ENCODE measurements around the gene IL36A.

Gene IL36A

DNA sequence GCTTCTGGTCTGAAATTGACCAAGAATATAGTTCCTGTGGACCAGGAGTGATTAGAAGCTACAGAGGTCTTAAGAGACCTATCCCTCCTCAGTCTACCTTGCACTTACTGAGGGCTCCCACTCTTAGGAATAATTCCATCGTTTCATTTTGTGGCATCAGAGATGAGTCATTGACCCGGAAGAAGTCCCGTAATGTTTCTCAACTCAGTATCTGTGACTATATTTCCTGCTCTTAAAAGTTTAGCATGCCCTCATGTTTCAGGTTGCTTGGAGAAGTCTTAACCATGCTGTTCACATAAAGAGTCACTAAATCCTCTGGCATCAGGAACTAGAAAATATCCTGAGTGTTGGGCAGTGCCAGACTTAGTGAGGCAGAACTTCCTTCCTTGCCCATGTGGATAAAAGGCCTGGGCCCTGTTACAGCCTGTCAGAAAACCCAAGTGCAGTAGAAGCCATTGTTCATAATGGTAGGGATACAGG lies at the start of gene IL36A:
Gene IL36A (plus strand): TSS at position 430 of the 480 bp plus-strand sequence. CDS start 413 bp downstream, outside the sequence.
- no peak for DNase-seq

DNA sequence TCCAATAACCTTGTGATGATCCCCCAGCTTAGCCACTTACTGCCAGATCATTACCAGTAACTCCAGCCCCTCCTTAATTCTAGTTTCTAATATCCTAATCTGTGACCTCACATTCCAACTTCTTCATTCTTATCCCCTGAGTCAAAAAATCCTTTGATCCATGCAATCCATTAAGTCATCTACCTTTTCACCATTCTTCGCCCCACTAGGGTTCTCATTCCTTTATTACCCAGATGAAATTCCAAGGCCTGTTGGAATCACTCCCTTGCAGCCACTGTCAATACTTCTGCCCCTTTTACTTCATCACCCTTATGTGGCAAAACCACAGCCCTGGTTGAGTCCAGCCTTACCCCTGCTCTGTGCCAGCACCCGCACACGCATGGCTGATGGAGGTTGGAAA lies 47.7 kb upstream of the IL36A start:
- no peak for DNase-seq

DNA sequence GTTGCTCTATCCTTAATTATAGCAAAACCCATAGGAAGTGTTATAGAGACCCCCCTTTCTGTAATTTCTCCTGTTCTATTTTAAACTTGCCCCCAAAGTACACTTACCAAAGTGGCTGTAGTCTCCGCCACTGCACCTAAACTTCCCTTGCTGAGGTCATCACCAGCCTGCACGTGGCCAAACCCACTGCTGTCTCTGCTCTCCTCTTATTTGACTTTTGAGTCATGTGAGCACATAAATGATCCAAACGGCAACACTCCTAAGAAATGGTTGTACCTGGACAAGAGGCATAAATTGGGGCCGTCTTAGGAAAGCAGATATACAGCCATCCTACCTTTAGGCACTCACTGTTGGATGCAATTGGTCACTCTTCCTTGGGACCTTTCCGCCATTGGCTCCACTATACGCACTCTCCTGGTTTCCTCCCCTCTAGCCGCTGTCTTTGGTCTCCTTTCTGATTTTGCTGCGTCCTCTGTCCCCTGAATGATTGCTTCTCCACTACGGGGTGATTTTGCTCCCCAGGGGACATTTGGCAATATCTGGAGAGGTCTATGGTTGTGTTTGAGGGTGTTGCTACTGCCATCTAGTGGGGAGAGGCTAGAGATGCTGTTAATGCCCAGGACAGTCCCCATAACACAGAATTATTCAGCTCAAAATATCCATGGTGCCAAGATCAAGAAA lies 46.7 kb upstream of the IL36A start:
- peak; percentile 68 for DNase-seq

DNA sequence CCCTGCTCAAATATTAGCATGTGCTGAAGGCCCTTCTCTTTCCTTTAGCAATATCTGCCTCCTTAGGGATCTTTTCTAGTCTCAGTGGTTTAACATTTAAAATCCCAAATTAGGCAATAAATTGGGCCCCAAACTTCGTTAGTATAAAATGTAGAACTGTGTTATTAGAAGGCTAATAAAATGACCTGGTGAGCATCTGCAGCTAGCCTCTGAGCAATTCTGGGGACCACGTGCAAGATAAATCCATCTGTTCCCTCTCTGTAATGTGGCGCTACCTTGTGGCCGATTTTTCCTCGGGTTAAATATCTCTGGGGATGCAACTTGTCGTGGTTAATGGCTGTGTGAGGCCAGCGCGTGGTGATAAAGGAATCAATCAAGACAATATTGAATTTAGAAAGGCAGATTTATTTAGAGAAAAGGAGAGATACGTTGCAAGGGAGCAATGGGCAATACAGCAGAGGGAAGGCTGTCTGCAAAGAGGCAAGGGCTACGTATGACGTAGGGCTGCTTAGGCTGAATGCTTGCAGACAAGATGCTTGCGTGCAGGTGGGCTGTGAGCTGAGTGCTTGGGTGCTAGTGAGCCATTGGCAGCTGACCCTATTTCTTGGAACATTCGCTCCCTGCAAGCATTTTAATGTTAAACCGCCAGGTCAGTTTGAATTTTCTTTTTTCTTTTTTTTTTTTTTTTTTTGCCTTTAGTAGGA lies 46.0 kb upstream of the IL36A start:
- no peak for DNase-seq

DNA sequence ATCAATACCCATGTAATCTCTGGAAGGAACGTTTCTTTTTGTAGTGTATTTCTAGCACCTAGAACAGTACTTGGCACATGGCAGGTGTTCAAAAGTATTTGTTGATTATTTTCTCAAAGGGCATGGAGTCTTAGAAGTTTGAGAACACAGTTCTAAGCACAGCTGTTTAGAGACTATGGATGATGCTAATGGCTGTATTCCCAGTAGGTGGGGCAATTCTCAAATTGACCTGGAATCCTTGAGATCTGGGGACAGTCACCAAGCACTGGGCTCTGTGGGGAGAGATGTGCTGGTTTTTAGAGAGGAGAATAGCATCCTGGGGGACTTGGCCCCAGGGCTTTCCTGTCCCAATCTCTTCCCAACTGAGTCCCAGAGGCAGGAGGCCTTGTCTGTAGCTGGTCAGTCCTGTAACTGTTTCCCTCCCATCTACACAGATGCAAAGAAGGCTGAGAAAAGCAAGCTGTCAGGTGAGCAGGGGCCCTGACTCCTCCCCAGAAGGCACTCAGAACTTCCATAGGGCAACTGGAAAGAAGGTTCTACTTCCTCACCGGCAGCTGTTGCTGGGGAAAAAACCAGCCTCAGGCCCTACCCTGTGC lies 44.9 kb upstream of the IL36A start:
- no peak for DNase-seq

DNA sequence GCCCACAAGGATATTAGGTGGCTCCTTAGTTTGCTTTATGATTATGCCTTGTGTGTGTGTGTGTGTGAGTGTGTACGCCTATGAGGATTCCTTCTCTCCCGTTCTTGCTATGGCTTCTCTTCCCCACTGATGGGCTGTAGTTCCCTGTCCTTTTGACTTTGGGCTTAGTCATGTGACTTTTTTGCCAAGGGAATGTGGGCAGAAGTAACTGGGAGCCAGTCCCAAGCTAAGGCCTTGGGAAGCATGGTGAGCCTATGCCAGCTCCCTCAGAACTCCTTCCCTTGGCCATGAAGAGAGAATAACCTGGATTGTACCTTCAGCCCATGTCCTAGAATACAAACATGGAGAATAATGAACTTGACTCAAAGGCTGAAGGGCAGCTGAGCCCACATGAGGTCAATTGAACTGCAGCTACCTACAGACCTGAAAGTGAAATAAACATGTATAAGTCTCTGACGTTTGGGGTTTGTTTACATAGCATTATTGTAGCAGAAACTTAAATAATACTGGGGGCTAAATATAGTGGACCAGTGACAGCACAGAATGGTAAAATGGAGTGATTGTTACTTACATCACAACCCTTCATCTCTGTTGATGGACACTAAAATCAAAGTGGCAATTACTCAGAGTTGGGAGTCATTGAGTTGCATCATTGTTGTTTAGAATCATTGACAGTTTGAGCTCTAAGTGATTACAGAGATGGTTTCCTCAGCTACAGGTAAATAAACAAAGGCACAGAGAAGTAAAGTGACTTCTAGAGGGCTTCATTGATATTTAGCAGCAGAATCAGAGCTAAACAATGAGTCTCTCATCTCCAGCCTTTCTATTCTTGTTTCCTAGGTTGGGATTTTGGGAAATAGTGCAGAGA lies 42.7 kb upstream of the IL36A start:
- DNase-seq: no peak

- DNase-seq: no peak
Observed at GRCh38 chr2:112967023-112967422, 38.2 kb upstream of the IL36A start.

- DNase-seq: no peak
Observed at GRCh38 chr2:112972423-112973086, 32.7 kb upstream of the IL36A start.

DNA sequence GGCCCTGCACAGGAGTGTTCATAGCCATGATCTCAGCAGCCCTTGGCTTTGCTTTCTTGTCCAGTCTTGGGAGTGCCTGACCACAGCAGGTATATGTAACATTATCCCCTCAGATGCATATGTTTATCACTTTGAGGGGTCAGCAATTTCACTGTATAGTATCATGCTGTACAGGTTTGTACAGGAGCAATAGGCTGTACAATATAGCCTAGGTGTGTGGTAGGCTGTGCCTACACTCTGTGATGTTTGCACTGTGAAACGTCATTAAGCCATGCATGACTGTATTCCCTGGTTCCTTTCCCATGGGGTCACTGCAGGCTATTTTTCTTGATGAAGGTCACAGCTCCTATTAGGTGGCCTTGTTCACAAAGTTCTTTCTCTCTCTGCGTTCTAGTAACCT lies 32.1 kb upstream of the IL36A start:
- DNase-seq: no peak

DNA sequence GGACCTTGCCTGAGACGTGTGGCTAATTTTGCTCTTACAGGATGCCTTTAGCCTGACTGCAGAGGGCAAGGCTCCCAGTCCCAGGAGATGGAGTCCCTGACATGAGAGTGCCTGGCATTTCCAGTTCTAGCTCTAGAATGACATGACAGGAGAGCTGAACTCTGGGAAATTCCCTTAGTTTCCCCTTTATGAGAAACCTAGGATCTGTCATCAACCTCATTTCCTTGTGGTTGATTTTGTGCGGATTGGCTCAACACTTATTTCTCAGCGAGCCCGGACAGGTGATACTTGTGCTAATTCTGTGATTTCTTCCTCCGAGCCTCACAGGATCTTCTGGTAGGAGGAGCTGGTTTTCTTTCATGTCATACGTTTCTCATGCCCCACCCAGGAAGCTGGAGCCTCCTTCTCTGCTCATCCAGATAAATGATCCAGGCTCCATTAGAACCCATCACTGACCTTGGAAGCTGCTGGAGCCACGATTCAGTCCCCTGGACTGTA lies 27.7 kb upstream of the IL36A start, which contains the start of gene IL36G:
Gene IL36G (plus strand): TSS at position 448 of the 498 bp plus-strand sequence. CDS start 633 bp downstream, outside the sequence.
- no peak for DNase-seq

- DNase-seq: no peak
Observed at GRCh38 chr2:112979731-112980130, 25.5 kb upstream of the IL36A start.

- DNase-seq: no peak
Observed at GRCh38 chr2:112980537-112980936, 24.7 kb upstream of the IL36A start.

- DNase-seq: peak; percentile 8
Observed at GRCh38 chr2:112985090-112985489, 20.2 kb upstream of the IL36A start.

DNA sequence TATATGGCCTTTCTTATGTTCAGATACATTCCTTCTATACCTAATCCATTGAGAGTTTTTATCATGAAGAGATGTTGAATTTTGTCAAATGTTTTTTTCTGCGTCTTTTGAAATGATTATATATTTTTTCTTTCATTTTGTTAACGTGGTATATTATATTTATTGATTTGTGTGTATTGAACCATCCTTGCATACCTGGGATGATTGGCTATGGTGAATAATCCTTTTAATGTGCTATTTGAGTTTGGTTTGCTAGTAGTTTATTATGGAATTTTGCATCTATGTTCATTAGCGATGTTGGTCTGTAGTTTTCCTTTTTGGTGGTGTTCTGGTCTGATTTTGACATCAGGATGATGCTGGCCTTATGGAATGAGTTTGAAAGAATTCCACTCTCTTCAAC lies 15.6 kb upstream of the IL36A start:
- no peak for DNase-seq

GRCh38 chr2:112993831-112994230 lies 11.4 kb upstream of the IL36A start:
- no peak for DNase-seq

- no peak for DNase-seq
Observed at GRCh38 chr2:112994648-112995047, 10.6 kb upstream of the IL36A start.

DNA sequence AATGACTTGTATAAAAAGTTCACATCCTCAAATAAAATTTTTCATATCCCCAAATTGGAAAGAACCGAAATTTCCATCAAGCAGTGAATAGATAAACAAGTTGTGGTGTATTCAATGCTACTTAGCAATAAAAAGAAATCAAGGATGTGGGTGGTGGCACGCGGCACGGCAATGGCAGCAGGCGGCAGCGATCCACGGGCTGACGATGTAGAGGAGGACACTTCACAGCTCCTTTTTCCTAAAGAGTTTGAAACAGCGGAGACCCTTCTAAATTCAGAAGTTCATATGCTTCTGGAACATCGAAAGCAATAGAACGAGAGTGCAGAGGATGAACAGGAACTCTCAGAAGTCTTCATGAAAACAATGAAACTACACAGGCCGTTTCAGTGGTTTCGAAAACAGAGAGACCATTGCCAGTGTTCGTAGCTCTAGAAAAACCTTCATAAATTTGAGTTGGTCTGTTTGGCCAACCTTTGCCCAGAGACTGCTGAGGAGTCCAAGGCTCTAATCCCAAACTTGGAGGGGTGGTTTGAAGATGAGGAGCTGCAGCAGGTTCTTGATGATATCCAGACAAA lies 9.8 kb upstream of the IL36A start:
- peak; percentile 15 for DNase-seq

- DNase-seq: peak; percentile 66
Observed at GRCh38 chr2:112996635-112997034, 8.6 kb upstream of the IL36A start.

GRCh38 chr2:112997151-112997550 lies 8.1 kb upstream of the IL36A start:
- DNase-seq: no peak

DNA sequence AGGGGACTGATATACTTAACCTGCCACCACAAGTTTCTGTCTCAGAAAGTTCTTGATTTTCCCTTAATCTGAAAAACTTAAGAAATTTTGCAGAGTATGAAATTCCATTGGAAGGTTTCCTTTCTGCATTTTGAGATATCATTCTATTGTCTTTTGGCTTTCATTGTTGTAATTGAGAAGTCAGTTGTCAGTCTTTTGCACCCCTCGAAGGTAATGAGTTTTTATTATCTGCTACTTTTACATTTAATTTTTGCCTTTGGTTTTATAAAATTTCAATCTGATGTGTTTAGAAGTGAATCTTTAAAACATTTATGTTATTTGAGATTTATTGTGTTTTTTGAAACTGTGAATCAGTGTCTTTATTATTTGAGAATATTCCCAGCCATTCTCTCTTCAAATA lies 4.8 kb upstream of the IL36A start:
- no peak for DNase-seq

GRCh38 chr2:113002677-113003076 lies 2.6 kb upstream of the IL36A start:
- DNase-seq: no peak

GRCh38 chr2:113007250-113007649 lies 2.0 kb downstream of the IL36A start:
- DNase-seq: no peak

All from activated CD4-positive, alpha-beta T cell treated with anti-CD3 and anti-CD28 coated beads, Interleukin-10, Interleukin-2, amounts not matched to agents 100 ng/mL and 50 ng/mL, durations not matched to agents 16 hours and 8 hours (primary cell).